ENCODE measurements around the gene EIF4EBP2. TPM values are rescaled to one million over a fixed set of nuclear protein-coding genes. Genes with fewer than 3 reads are reported as not detected.

The EIF4EBP2 gene
- total RNA-seq, 1 experiment from 2014 or later, result 80.3 TPM

- H3K36me3 ChIP-seq (ENCODE audit: low read depth), result no peaks in the 10 kb centered on the region
- no peak overlapping the region for H3K27ac ChIP-seq
- no peak overlapping the region for H2AFZ ChIP-seq
- ChIA-PET POLR2A (ENCODE audit: unreplicated experiment) (no interaction called here), CTCF (interaction anchor here (0.7 kb wide), 1 partner anchor 8 kb away, joined by 3 read pairs; no protein-coding TSS in a partner anchor)
- no peak overlapping the region for H3K4me3 ChIP-seq
- no peaks in the 10 kb centered on the region for H3K9me3 ChIP-seq (ENCODE audit: insufficient read depth, low read depth)
- H3K4me1 ChIP-seq (replicated peaks; ENCODE audit: insufficient read depth), result no peaks in the 10 kb centered on the region
- peaks cover 11% of the 10 kb centered on the region; the same call in 1 of the 2 replicates for H3K27me3 ChIP-seq (ENCODE audit: insufficient read depth, low read depth)
- no peaks in the 10 kb centered on the region for H4K20me1 ChIP-seq (ENCODE audit: insufficient read depth)
- no peaks in the 10 kb centered on the region for H3K79me2 ChIP-seq (ENCODE audit: low read depth)
- H3K4me2 ChIP-seq, result no peak overlapping the region
- no peaks in the 10 kb centered on the region for H3K9me2 ChIP-seq (ENCODE audit: insufficient read depth)
- intact Hi-C loops (cut with micrococcal nuclease; ENCODE audit: unreplicated experiment), result no loop called here
- TF ChIP-seq EZH2 (IDR thresholded peaks at IDR 0.05; ENCODE audit: low read depth) (no peak), CTCF (conservative IDR thresholded peaks at IDR 0.05) (no peak)
- no TSS peak for BruUV-seq (replicated peaks)
- peaks cover 11% of the 10 kb centered on the region; the same call in 1 of the 2 replicates for H3F3A ChIP-seq (ENCODE audit: insufficient read depth, low read depth)
- no peak for DNase-seq
Observed at GRCh38 chr10:70444744-70445143, 40.8 kb downstream of the EIF4EBP2 start.

- TF ChIP-seq CTCF (conservative IDR thresholded peaks at IDR 0.05), result no peak
- TF ChIP-seq EZH2 (IDR thresholded peaks at IDR 0.05; ENCODE audit: low read depth), result no peak
- Histone ChIP-seq H3K36me3 (ENCODE audit: low read depth) (no peaks in the 10 kb centered on the region), H3K9me3 (ENCODE audit: insufficient read depth, low read depth) (no peaks in the 10 kb centered on the region), H3K79me2 (ENCODE audit: low read depth) (no peaks in the 10 kb centered on the region), H3F3A (ENCODE audit: insufficient read depth, low read depth) (peaks cover 11% of the 10 kb centered on the region; the same call in 1 of the 2 replicates), H3K4me3 (no peak overlapping the region), H3K27ac (no peak overlapping the region), H3K9me2 (ENCODE audit: insufficient read depth) (no peaks in the 10 kb centered on the region), H3K4me2 (no peak overlapping the region), H3K27me3 (ENCODE audit: insufficient read depth, low read depth) (peaks cover 11% of the 10 kb centered on the region; the same call in 1 of the 2 replicates), H4K20me1 (ENCODE audit: insufficient read depth) (no peaks in the 10 kb centered on the region), H3K4me1 (replicated peaks; ENCODE audit: insufficient read depth) (no peaks in the 10 kb centered on the region), H2AFZ (no peak overlapping the region)
- ChIA-PET CTCF (no interaction called here), POLR2A (ENCODE audit: unreplicated experiment) (interaction anchor here (0.5 to 0.6 kb wide), 2 partner anchors 19 to 371 kb away, joined by 3 to 4 read pairs; no protein-coding TSS in a partner anchor)
- BruUV-seq (replicated peaks), result no TSS peak
- intact Hi-C loops (cut with micrococcal nuclease; ENCODE audit: unreplicated experiment), result no loop called here
- no peak for DNase-seq
Observed at GRCh38 chr10:70445718-70446657, 42.0 kb downstream of the EIF4EBP2 start.

GRCh38 chr10:70448236-70448635 is 44.3 kb downstream of the EIF4EBP2 start:
- H3K4me1 ChIP-seq (replicated peaks; ENCODE audit: insufficient read depth), result no peaks in the 10 kb centered on the region
- POLR2A ChIA-PET (ENCODE audit: unreplicated experiment), result no interaction called here

More at GRCh38 chr10:70448236-70448635, 44.3 kb downstream of the EIF4EBP2 start:
- no TSS peak for BruUV-seq (replicated peaks)
- Histone ChIP-seq H3K4me3 (no peak overlapping the region), H3K9me3 (ENCODE audit: insufficient read depth, low read depth) (no peaks in the 10 kb centered on the region), H3F3A (ENCODE audit: insufficient read depth, low read depth) (peaks cover 6% of the 10 kb centered on the region; the same call in 1 of the 2 replicates), H2AFZ (no peak overlapping the region), H3K27me3 (ENCODE audit: insufficient read depth, low read depth) (no peaks in the 10 kb centered on the region), H3K36me3 (ENCODE audit: low read depth) (no peaks in the 10 kb centered on the region), H3K27ac (no peak overlapping the region), H3K9me2 (ENCODE audit: insufficient read depth) (no peaks in the 10 kb centered on the region), H3K79me2 (ENCODE audit: low read depth) (no peaks in the 10 kb centered on the region), H3K4me2 (no peak overlapping the region), H4K20me1 (ENCODE audit: insufficient read depth) (no peaks in the 10 kb centered on the region)
- no peak for DNase-seq
- TF ChIP-seq CTCF (conservative IDR thresholded peaks at IDR 0.05), result no peak
- CTCF ChIA-PET, result no interaction called here
- intact Hi-C loops (cut with micrococcal nuclease; ENCODE audit: unreplicated experiment), result no loop called here
